Progenitor cell of endocrine pancreas (in vitro differentiated cells): Measurements from ENCODE around the gene STRA8. TPM values are rescaled to one million over a fixed set of nuclear protein-coding genes. Genes with fewer than 3 reads are reported as not detected.

Source experiments
- DNase-seq: peaks from one replicate; pipeline ENCODE4 v3.0.0; 2021; ENCODE audit warnings: low spot score; ENCODE audit not compliant: unreplicated experiment
- H3K27ac Mint-ChIP-seq: 2 replicates; pipeline ENCODE4 v1.8.0; 2021; ENCODE audit warnings: mild to moderate bottlenecking, moderate library complexity, mixed read lengths
- H3K27me3 Mint-ChIP-seq: 2 replicates; pipeline ENCODE4 v1.8.0; 2021; ENCODE audit warnings: mixed read lengths
- H3K36me3 Mint-ChIP-seq: 2 replicates; pipeline ENCODE4 v1.8.0; 2022; ENCODE audit warnings: mixed read lengths; ENCODE audit not compliant: insufficient read depth
- H3K4me1 Mint-ChIP-seq: 2 replicates; pipeline ENCODE4 v1.8.0; 2021; ENCODE audit warnings: low read depth, mixed read lengths
- H3K4me3 Mint-ChIP-seq: 2 replicates; pipeline ENCODE4 v1.8.0; 2021; ENCODE audit warnings: low read depth, mild to moderate bottlenecking, moderate library complexity, mixed read lengths
- H3K9me3 Mint-ChIP-seq: 2 replicates; pipeline ENCODE4 v1.8.0; 2021; ENCODE audit warnings: low read depth, mixed read lengths
- total RNA-seq: library from RNA; stranded (reverse); gene quantifications from 2 replicates; pipeline ENCODE4 v1.2.1, GENCODE V29; 2021
- TF ChIP-seq, protein P1 (sequence below): fragments of 200-600 bp; sonication (generic); IDR thresholded peaks from one replicate; pipeline ENCODE4 v1.5.0; 2021; ENCODE audit warnings: antibody characterized with exemption, mild to moderate bottlenecking; ENCODE audit not compliant: unreplicated experiment

Gene STRA8
- total RNA-seq, 1 donor from 2014 or later: not detected

DNA sequence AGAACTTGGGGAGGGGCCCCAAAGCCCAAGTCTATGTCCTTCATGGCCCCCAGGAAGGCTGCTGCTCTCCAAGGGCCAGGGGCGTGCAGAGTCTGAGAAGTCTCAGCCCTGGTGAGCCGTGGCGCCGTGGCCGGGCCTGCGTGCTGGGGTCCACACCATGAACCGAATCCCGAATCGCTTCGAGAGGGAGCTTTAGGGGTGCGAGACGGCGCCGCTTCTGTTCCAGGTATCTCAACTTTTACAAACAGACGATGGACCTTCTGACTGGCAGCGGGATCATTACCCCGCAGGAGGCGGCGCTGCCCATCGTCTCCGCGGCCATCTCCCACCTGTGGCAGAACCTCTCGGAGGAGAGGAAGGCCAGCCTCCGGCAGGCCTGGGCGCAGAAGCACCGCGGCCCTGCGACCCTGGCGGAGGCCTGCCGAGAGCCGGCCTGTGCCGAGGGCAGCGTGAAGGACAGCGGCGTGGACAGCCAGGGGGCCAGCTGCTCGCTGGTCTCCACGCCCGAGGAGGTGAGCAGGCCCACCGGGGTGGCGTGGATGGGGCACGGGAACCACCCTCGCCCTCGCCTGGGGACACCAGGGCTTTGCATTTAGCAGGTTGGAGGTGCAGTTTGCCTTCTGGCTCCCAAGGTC, 12.7 kb downstream of the STRA8 start:
- Mint-ChIP-seq H3K27ac (no peak overlapping the region), H3K4me3 (no peak overlapping the region), H3K27me3 (peaks cover 3% of the 10 kb centered on the region), H3K36me3 (no peaks in the 10 kb centered on the region), H3K4me1 (peaks cover 7% of the 10 kb centered on the region), H3K9me3 (no peaks in the 10 kb centered on the region)
- no peak for DNase-seq
- TF ChIP-seq, protein P1, sequence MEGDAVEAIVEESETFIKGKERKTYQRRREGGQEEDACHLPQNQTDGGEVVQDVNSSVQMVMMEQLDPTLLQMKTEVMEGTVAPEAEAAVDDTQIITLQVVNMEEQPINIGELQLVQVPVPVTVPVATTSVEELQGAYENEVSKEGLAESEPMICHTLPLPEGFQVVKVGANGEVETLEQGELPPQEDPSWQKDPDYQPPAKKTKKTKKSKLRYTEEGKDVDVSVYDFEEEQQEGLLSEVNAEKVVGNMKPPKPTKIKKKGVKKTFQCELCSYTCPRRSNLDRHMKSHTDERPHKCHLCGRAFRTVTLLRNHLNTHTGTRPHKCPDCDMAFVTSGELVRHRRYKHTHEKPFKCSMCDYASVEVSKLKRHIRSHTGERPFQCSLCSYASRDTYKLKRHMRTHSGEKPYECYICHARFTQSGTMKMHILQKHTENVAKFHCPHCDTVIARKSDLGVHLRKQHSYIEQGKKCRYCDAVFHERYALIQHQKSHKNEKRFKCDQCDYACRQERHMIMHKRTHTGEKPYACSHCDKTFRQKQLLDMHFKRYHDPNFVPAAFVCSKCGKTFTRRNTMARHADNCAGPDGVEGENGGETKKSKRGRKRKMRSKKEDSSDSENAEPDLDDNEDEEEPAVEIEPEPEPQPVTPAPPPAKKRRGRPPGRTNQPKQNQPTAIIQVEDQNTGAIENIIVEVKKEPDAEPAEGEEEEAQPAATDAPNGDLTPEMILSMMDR: no peak

DNA sequence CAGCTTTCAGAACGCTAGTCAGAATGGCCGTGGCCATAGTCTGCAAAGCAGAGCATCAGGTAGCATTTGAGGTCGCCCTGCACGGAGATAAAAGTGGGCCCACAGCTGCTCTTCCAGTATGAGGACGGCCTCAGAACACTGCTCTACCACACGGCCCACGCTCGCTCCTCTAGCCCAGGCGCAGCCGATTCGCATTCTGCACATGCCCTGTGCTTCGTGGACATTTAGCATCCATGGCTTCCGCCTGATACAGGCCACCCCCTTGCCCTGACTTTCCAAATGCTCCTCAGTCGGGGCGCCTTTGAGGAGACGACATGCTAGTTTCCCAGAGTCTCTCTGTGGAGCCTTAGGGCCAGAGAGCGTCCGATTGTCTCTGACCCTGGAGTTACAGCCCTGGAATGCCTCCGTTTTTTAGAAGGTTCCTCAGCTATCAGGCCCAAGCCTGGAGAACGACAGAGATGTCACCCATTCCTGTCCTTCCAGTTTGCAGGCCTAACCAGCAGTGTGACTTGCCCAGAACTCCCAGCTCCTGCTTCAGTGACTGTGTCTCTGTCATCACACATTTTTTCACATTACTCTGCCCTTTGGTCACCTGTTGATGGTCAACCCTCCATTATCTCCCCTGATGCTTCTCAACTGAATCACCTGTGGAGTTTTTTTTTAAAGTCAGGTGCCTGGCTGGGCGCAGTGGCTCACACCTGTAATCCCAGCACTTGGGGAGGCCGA, 14.3 kb downstream of the STRA8 start:
- no peak overlapping the region for H3K4me3 Mint-ChIP-seq
- H3K4me1 Mint-ChIP-seq: peaks cover 7% of the 10 kb centered on the region
- no peak for DNase-seq
- H3K27ac Mint-ChIP-seq: no peak overlapping the region
- H3K9me3 Mint-ChIP-seq: no peaks in the 10 kb centered on the region
- TF ChIP-seq, protein P1: no peak
- H3K36me3 Mint-ChIP-seq: no peaks in the 10 kb centered on the region
- H3K27me3 Mint-ChIP-seq: no peaks in the 10 kb centered on the region

DNA sequence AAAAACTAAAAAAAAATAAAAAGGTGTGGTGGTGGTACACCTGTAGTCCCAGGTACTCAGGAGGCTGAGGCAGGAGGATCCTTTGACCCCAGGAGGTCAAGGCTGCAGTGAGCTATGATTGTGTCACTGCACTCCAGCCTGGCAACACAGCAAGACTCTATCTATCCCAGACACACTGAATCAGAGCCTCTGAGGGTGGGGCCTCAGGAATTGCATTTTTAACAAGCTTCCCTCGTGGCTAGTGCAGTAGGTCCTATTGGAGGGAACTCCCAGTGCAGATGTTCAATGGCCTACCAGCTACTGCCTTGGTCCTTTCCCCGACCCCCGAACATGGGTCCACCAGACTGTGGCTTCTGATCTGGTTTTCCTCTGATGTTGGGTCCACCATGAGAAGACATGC, 14.9 kb downstream of the STRA8 start:
- Mint-ChIP-seq H3K27ac (no peak overlapping the region), H3K9me3 (no peaks in the 10 kb centered on the region), H3K27me3 (no peaks in the 10 kb centered on the region), H3K4me1 (peaks cover 7% of the 10 kb centered on the region), H3K4me3 (no peak overlapping the region), H3K36me3 (no peaks in the 10 kb centered on the region)
- TF ChIP-seq, protein P1: no peak
- DNase-seq: no peak

DNA sequence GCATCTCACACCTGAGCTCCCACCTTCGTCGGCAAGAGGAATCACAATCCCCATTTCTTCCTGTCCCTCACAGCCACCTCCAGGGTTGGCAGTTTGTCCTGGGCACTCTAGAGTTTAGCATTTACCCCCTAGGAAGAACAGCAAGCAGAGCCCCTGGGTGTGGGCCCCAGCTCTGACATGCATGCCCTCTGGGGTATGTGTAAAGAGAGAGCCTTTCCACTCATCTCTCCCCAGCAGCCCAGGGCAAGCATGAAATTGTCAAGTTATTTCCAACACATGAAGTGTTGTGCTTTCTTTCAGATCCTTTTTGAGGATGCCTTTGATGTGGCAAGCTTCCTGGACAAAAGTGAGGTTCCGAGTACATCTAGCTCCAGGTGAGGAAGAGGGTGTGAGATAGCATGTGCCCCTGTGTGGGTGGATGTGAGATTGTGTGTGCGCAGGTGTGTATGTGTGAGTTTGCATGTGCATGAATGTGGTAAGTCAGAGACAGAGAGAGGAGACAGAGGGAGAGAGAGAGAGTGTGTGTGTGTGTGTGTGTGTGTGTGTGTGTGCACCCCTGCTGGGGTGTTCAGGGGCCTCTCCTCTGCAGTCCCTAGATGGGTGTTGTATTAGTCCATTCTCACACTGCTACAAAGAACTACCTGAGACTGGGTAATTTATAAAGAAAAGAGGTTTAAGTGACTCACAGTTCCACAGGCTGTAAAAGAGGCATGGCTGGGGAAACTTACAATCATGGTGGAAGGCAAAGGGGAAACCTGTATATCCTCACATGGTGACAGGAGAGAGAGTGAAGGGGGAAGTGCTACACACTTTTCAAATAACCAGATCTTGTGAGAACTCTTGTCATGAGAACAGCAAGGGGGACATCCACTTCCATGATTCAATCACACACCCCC, 18.1 kb downstream of the STRA8 start:
- no peak for DNase-seq
- no peaks in the 10 kb centered on the region for H3K36me3 Mint-ChIP-seq
- H3K9me3 Mint-ChIP-seq: no peaks in the 10 kb centered on the region
- no peak overlapping the region for H3K27ac Mint-ChIP-seq
- H3K27me3 Mint-ChIP-seq: peaks cover 5% of the 10 kb centered on the region
- H3K4me1 Mint-ChIP-seq: no peaks in the 10 kb centered on the region
- TF ChIP-seq, protein P1: no peak
- H3K4me3 Mint-ChIP-seq: no peak overlapping the region
